Epithelial cell of esophagus (primary cell): ENCODE measurements around the gene EMC8.
A peak's percentile ranks its signal among the peaks of the same experiment; 100 is the strongest.

ENCODE experiments used
- DNase-seq: peaks from one replicate; pipeline ENCODE4 v3.0.0; 2010; ENCODE audit warnings: low read depth
- H3K4me3 ChIP-seq: 2 replicates; pipeline ENCODE4 v1.5.1; 2011; ENCODE audit warnings: mild to moderate bottlenecking, low read length, control low read depth
- TF ChIP-seq, protein P1 (sequence below): IDR thresholded peaks from 2 replicates; pipeline ENCODE4 v1.5.1; 2011; ENCODE audit warnings: low read depth, mild to moderate bottlenecking, low read length, control low read depth, inconsistent platforms; ENCODE audit not compliant: insufficient read depth; ENCODE audit errors: missing control alignments

EMC8 gene

DNA sequence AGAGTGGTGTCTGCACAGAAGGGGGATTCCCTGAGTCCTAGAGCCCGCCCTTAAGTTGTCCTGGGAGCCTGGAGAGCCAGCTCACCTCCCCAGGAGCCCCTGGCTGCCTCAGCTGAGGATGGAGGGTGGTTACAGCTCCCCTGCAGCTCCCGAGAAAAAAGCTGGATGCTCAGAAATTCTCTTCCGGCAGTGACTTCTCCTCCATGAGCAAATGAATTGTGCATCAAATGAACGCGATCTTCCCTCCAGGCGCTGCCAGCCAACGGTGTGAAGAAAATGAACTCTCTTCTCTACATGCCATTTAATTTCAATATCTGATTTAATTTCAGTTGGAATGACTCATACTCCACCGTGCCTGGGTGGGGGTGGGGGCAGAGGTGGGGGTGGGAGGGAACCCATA lies 34.1 kb downstream of the EMC8 start:
- no peak for DNase-seq
- no peak overlapping the region for H3K4me3 ChIP-seq
- TF ChIP-seq, protein P1, sequence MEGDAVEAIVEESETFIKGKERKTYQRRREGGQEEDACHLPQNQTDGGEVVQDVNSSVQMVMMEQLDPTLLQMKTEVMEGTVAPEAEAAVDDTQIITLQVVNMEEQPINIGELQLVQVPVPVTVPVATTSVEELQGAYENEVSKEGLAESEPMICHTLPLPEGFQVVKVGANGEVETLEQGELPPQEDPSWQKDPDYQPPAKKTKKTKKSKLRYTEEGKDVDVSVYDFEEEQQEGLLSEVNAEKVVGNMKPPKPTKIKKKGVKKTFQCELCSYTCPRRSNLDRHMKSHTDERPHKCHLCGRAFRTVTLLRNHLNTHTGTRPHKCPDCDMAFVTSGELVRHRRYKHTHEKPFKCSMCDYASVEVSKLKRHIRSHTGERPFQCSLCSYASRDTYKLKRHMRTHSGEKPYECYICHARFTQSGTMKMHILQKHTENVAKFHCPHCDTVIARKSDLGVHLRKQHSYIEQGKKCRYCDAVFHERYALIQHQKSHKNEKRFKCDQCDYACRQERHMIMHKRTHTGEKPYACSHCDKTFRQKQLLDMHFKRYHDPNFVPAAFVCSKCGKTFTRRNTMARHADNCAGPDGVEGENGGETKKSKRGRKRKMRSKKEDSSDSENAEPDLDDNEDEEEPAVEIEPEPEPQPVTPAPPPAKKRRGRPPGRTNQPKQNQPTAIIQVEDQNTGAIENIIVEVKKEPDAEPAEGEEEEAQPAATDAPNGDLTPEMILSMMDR = no peak

DNA sequence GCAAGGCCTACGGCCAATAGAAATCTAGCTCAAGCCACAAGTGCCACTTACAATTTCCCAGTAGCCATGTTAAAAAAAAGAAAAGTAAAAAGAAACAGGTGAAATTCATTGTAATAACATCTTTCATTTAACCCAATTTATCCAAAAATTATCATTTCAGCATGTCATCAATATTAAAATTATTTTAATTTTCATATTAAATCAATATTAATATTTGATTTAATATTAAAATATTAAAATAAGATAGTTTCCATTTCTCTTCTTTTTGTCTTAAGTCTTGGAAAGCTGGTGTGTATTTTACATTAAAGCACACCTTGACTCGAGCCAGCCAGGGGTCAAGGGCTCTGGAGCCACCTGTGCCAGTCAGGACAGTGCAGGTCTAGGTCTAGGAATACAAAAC lies 35.7 kb downstream of the EMC8 start:
- no peak overlapping the region for H3K4me3 ChIP-seq
- TF ChIP-seq, protein P1 = no peak
- DNase-seq = no peak

DNA sequence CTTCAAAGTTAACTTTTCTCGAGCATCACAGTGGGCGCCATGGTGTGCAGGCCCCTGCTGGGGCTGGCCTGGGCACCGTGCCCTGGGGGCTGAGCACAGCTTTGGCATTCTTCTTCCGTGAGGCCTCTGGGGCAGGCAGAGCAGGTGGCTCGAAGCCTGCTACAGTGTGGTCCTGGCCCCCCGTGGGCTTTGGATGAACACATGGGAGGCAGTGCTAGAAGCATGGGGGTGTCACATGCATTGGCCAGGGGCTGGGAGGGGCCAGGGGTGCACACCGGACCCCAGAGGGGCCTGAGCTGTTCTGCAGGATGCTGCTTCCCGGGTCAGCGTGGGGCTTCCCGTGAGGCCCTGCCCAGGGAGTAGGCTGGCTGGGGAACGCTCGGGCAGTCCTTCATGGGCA lies 36.4 kb downstream of the EMC8 start:
- TF ChIP-seq, protein P1 = no peak
- H3K4me3 ChIP-seq = no peak overlapping the region
- DNase-seq = no peak

DNA sequence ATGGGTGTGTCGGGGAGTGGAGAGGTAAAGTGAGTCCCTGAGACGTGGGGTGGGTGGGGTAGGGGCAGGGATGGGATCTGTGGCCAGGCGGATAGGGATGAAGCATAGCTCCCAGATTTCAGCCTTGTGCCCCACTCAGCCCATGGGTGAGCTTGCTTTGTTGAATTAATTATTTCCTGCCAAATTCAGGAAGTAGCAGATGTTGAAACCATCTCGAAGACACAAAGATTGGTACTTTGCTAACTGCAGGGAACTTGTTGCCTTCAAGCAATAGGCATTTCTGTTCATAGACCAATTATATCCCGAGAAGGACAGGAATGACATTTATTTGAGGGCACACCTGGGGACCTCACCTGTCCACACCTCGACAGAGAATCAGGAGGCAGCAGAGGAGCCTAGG lies 37.5 kb downstream of the EMC8 start:
- no peak overlapping the region for H3K4me3 ChIP-seq
- TF ChIP-seq, protein P1 = no peak
- no peak for DNase-seq

DNA sequence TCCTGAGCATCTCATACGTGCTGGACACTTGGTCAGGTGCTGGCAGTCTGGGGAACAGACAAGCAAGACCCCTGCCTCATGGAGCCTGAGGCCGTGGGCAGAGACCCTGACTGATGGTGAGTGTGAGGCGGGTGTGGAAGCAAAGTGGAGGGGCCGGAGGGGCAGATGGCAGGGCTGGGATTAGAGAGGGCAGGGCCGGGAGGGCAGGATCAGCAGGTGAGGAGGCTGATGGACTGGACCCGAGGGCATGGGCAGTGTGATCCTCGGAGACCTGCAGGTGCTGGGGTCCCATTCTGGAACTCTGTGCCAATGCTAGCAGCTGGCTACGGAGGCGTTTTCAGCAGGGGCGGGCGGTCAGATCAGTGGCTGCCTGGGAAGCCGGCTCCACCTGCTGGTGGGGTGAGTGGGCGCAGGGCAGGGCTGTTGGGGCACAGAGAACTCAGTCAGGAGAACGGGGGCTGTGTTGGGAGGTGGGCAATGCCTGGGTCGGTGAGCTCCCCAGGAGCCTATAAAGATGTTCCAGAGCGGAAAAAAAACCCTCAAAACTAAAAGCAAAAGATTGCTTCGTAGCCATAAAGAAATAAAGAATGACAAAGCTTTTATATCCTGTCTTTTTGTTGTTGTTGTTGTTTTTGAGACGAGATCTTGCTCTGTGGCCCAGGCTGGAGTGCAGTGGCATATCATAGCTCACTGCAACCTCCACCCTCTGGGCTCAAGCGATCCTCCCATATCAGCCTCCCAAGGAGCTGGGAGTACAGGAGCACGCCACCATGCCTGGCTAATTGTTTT lies 39.5 kb downstream of the EMC8 start:
- no peak overlapping the region for H3K4me3 ChIP-seq
- TF ChIP-seq, protein P1 = peak; percentile 68
- peak; percentile 62 for DNase-seq

DNA sequence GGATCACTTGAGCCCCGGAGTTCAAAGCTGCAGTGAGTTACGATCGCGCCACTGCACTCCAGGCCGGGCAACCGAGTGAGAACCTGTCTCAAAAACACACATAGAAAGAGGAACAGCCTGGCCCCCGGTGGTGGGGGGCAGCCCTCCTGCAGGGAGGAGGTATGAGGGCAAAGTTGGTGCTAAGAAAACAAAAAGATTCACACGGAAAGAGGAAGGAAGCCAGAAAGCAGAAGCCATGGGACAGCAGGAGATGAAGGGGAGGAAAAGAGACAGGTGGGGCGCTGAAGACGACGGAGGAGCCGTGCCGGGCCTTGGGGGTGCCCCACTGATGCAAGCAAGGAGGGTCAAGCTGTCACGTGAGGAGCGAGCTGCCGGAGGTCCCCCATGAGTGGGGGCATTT lies 40.2 kb downstream of the EMC8 start:
- TF ChIP-seq, protein P1 = no peak
- no peak overlapping the region for H3K4me3 ChIP-seq
- no peak for DNase-seq

DNA sequence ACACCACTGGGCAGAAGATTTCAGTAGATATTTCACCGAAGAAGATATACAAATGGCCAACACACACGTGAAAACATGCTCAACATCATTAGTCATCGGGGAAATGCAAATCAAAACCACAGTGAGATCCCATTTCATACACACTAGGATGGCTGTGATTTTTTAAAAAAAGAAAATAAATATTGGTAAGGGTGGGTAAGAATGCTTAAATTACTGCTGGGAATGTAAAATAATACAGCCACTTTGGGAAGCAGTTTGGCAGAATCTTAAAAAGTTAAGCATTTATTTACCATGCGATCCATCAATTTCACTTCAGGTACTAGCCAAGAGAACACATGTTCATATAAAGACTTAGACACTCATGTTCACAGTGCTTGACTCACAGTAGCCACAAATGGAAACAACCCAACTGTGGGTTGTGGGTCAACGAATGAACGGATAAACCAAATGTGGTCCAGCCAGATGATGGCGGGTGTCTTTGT lies 42.0 kb downstream of the EMC8 start:
- no peak overlapping the region for H3K4me3 ChIP-seq
- DNase-seq = peak; percentile 68
- TF ChIP-seq, protein P1 = no peak
